Heart left ventricle (tissue), 16 donors: ENCODE measurements around the gene NFASC. TPM values are rescaled to one million over a fixed set of nuclear protein-coding genes. Genes with fewer than 3 reads are reported as not detected.

Source experiments
- ATAC-seq, 4 donors: fragments of 200-7000 bp; cut with Tn5 transposase; one replicate each; pipeline ENCODE4 v1.9.1; 2020 to 2022; ENCODE audit warnings: moderate library complexity in 4 of 4, mild to moderate bottlenecking in 3 of 4, moderate number of reproducible peaks in 1 of 4
- DNase-seq, 5 donors: peaks; one replicate each; pipeline ENCODE4 v3.0.0-alpha.2; 2020
- H3K27ac ChIP-seq, 12 donors: fragments of 200-600 bp; sonication (generic) in 4 of 12; one replicate each; pipeline versions ENCODE4 v1.5.0 to v1.8.0; 2016 to 2022; ENCODE audit warnings: mild to moderate bottlenecking in 2 of 12
- H3K27me3 ChIP-seq, 9 donors: fragments of 200-600 bp; sonication (generic) in 2 of 9; one replicate each; pipeline versions ENCODE4 v1.5.1 to v1.8.0; 2016 to 2022; ENCODE audit warnings: mild to moderate bottlenecking in 3 of 9
- H3K36me3 ChIP-seq, 9 donors: fragments of 200-600 bp; sonication (generic) in 2 of 9; one replicate each; pipeline versions ENCODE4 v1.5.0 to v1.8.0; 2018 to 2022; ENCODE audit warnings: mild to moderate bottlenecking in 2 of 9
- H3K4me1 ChIP-seq, 12 donors: fragments of 200-600 bp; sonication (generic) in 4 of 12; one replicate each; pipeline versions ENCODE4 v1.5.0 to v1.8.0; 2016 to 2022; ENCODE audit warnings: mild to moderate bottlenecking in 3 of 12
- H3K4me3 ChIP-seq, 12 donors: fragments of 200-600 bp; sonication (generic) in 4 of 12; one replicate each; pipeline versions ENCODE4 v1.5.0 to v1.8.0; 2017 to 2022; ENCODE audit warnings: mild to moderate bottlenecking in 9 of 12, moderate library complexity in 4 of 12
- H3K9me3 ChIP-seq, 12 donors: fragments of 200-600 bp; sonication (generic) in 4 of 12; one replicate each; pipeline versions ENCODE4 v1.5.0 to v1.8.0; 2016 to 2022; ENCODE audit warnings: mild to moderate bottlenecking in 1 of 12
- CTCF ChIP-seq, 12 donors: fragments of 200-600 bp; sonication (generic) in 4 of 12; IDR thresholded peaks; one replicate each; pipeline versions ENCODE4 v1.5.0 to v1.8.0; 2018 to 2022; ENCODE audit warnings: antibody characterized with exemption in 12 of 12, mild to moderate bottlenecking in 5 of 12
- POLR2A ChIP-seq, 2 donors: fragments of 450-650 bp; IDR thresholded peaks; one replicate each; pipeline ENCODE4 v1.6.1; 2017; ENCODE audit warnings: antibody characterized with exemption in 2 of 2, mild to moderate bottlenecking in 2 of 2, moderate library complexity in 2 of 2
- WGBS, 4 donors: extraction: QIAGEN DNeasy Blood & Tissue Kit in 2 of 4; methylation state at CpG; one replicate each; pipeline versions ENCODE4 v1.1.5 to v1.1.7; 2013 to 2018; 5-methylcytosine and 5-hydroxymethylcytosine counted together
- intact Hi-C, 10 donors: fragments of 100-400 bp; cut with DNase I; formaldehyde crosslinking; loops; one replicate each; pipeline versions ENCODE4 v1.11.1 to v1.14.2; 2022
- polyA plus RNA-seq, 2 donors: library from polyadenylated mRNA; stranded (reverse); fragments of 200-250 nt; gene quantifications; one replicate each; pipeline ENCODE4 v1.2.3, GENCODE V29; 2013
- total RNA-seq, 9 donors: library from RNA; depleted of rRNA in 2 of 9; stranded (reverse); fragments of >200 nt in 2 of 9; fragmentation: NEBNext Ultra II Directional in 3 of 9; extraction: Animal tissue kit (Norgen Biotek cat#: 25700) in 3 of 9; gene quantifications; one replicate each; pipeline versions ENCODE4 v1.1.0 to v1.2.4, GENCODE V29; 2016 to 2023
- donor health status: ischemic (EF 13 %, LVEDD 7.1; RV severe dilation, severe dysfunction).
- donor health status: healthy with polysubstance abuse.
- donor health status: DM: no; HTN: yes; CAD: no.
- donor health status: DM: no; HTN: no; CAD: no.
- donor health status: ischemic (EF 25% LVEDD 6.9; RV normal size, moderate dysfunction).
- donor health status: ischemic (EF 25% LVEDD 5.7; RV mildly dilated, moderate dysfunction).
- donor health status: healthy.
- donor health status: DM: yes; HTN: yes; CAD: no.
- donor health status: ischemic (EF 35%, LVEDD 5.7; RV mildly dilated, moderate dysfunction).
- donor health status: nonischemic (EF 11% LVEDD 7.7; RV severe dilation, severe dysfunction).
- donor health status: DM: yes; HTN: yes; CAD: no.
- donor health status: PGD.
- donor health status: ischemic (EF 29% LVEDD 5.4; RV normal size, mild dysfunction).
- donor health status: nonischemic (EF 23%, LVEDD 6.1; RV moderate dilation, normal function).

NFASC gene
- total and polyA plus RNA-seq, 11 donors: 2.5 to 14.6 (median 10.3) TPM

- peak; percentile 76 to 85 (median 78) for DNase-seq
- Histone ChIP-seq H3K36me3 (no peaks in the 10 kb centered on the region), H3K9me3 (no peaks in the 10 kb centered on the region), H3K27ac (peak overlapping the region in 6 of 12 donors; percentile 18 to 63 (median 46)), H3K4me3 (peak overlapping the region; percentile 38 to 72 (median 56)), H3K4me1 (peaks cover 0 to 20% (median 6%) of the 10 kb centered on the region in 12 donors), H3K27me3 (peaks cover 0 to 13% (median 0%) of the 10 kb centered on the region in 9 donors)
- intact Hi-C loops: loop anchor here in 1 of 10 donors (5.0 kb wide), 1 partner anchor 114 kb away; no protein-coding TSS in a partner anchor
- TF ChIP-seq POLR2A (IDR thresholded peaks at IDR 0.05): no peak
- peak in 8 of 12 donors; percentile 17 to 48 (median 33) for TF ChIP-seq CTCF (IDR thresholded peaks at IDR 0.05)
- ATAC-seq: peak; percentile 87 to 98 (median 94)
- 1 to 2% (median 1%) methylated on average over 18 to 53 of the region's 53 CpGs for WGBS, 4 donors
Measured at GRCh38 chr1:204828352-204828850, 42.3 kb upstream of the NFASC start.

GRCh38 chr1:204829133-204829825 is 41.4 kb upstream of the NFASC start:
- WGBS, 4 donors: 38 to 47% (median 40%) methylated on average over 6 of the region's 6 CpGs
- H3K27ac ChIP-seq: peak overlapping the region in 4 of 12 donors; percentile 18 to 63 (median 55)

GRCh38 chr1:204830747-204831146 is 39.9 kb upstream of the NFASC start:
- Histone ChIP-seq H3K4me1 (peaks cover 0 to 20% (median 6%) of the 10 kb centered on the region in 12 donors), H3K4me3 (peak overlapping the region in 4 of 12 donors; percentile 7 to 67 (median 48)), H3K27ac (peak overlapping the region in 1 of 12 donors; percentile 38), H3K27me3 (peaks cover 0 to 13% (median 0%) of the 10 kb centered on the region in 9 donors), H3K9me3 (no peaks in the 10 kb centered on the region), H3K36me3 (no peaks in the 10 kb centered on the region)
- 44 to 56% (median 51%) methylated on average over 5 to 8 of the region's 8 CpGs for WGBS, 4 donors
- no peak for DNase-seq
- no peak for TF ChIP-seq POLR2A (IDR thresholded peaks at IDR 0.05)
- no peak for TF ChIP-seq CTCF (IDR thresholded peaks at IDR 0.05)
- intact Hi-C loops: loop anchor here in 1 of 10 donors (5.0 kb wide), 1 partner anchor 112 kb away; no protein-coding TSS in a partner anchor
- ATAC-seq: no peak

More at GRCh38 chr1:204829133-204829825, 41.4 kb upstream of the NFASC start:
- peaks cover 0 to 20% (median 6%) of the 10 kb centered on the region in 12 donors for H3K4me1 ChIP-seq
- no peak for TF ChIP-seq POLR2A (IDR thresholded peaks at IDR 0.05)
- no peaks in the 10 kb centered on the region for H3K36me3 ChIP-seq
- peak overlapping the region in 11 of 12 donors; percentile 38 to 72 (median 57) for H3K4me3 ChIP-seq
- DNase-seq (no peak), ATAC-seq (peak in 3 of 4 donors; percentile 4 to 24 (median 13))
- peaks cover 0 to 13% (median 0%) of the 10 kb centered on the region in 9 donors for H3K27me3 ChIP-seq
- intact Hi-C loops: loop anchor here in 1 of 10 donors (5.0 kb wide), 1 partner anchor 113 kb away; no protein-coding TSS in a partner anchor
- H3K9me3 ChIP-seq: no peaks in the 10 kb centered on the region

- Histone ChIP-seq H3K4me1 (peaks cover 0 to 20% (median 6%) of the 10 kb centered on the region in 12 donors), H3K9me3 (no peaks in the 10 kb centered on the region), H3K4me3 (peak overlapping the region in 2 of 12 donors; percentile 59 to 67), H3K36me3 (no peaks in the 10 kb centered on the region), H3K27me3 (peaks cover 0 to 13% (median 0%) of the 10 kb centered on the region in 9 donors), H3K27ac (no peak overlapping the region)
- WGBS, 4 donors: 39 to 42% (median 40%) methylated on average over 3 of the region's 3 CpGs
- TF ChIP-seq CTCF (IDR thresholded peaks at IDR 0.05) (no peak), POLR2A (IDR thresholded peaks at IDR 0.05) (no peak)
- intact Hi-C loops: loop anchor here in 1 of 10 donors (5.0 kb wide), 1 partner anchor 111 kb away; no protein-coding TSS in a partner anchor
- DNase-seq (no peak), ATAC-seq (no peak)
Measured at GRCh38 chr1:204831186-204831585, 39.5 kb upstream of the NFASC start.
